Ovary (tissue), 9 donors: Measurements from ENCODE around the gene PDP2. TPM values are rescaled to one million over a fixed set of nuclear protein-coding genes. Genes with fewer than 3 reads are reported as not detected.

Source experiments
- DNase-seq, 5 donors: peaks; one replicate each; pipeline ENCODE4 v3.0.0-alpha.2; 2019 to 2020
- H3K27ac ChIP-seq, 2 donors: fragments of 200-600 bp; one replicate each; pipeline versions ENCODE4 v1.5.1 to v1.8.0; 2019 to 2022
- H3K27me3 ChIP-seq: fragments of 200-600 bp; one replicate; pipeline ENCODE4 v1.8.0; 2022
- H3K36me3 ChIP-seq: fragments of 200-600 bp; sonication (generic); one replicate; pipeline ENCODE4 v1.5.1; 2019
- H3K4me1 ChIP-seq: one replicate; pipeline ENCODE4 v1.8.1; 2013; ENCODE audit warnings: mild to moderate bottlenecking, moderate library complexity; ENCODE audit not compliant: insufficient read depth
- H3K4me3 ChIP-seq: fragments of 200-600 bp; sonication (generic); one replicate; pipeline ENCODE4 v1.5.1; 2017
- H3K9me3 ChIP-seq, 2 donors: fragments of 200-600 bp in 1 of 2; sonication (generic) in 1 of 2; one replicate each; pipeline versions ENCODE4 v1.5.1 to v1.8.1; 2013 to 2019; ENCODE audit warnings: mild to moderate bottlenecking in 1 of 2, moderate library complexity in 1 of 2
- CTCF ChIP-seq, 3 donors: fragments of 450-650 bp in 2 of 3; fragments of 200-600 bp in 1 of 3; IDR thresholded peaks; one replicate each; pipeline versions ENCODE4 v1.5.1 to v1.8.0; 2016 to 2022; ENCODE audit warnings: antibody characterized with exemption in 3 of 3, mild to moderate bottlenecking in 1 of 3
- EP300 ChIP-seq: sonication (generic); formaldehyde crosslinking; IDR thresholded peaks from one replicate; pipeline ENCODE4 v1.6.1; 2017; ENCODE audit warnings: antibody characterized with exemption
- POLR2A ChIP-seq: fragments of 450-650 bp; IDR thresholded peaks from one replicate; pipeline ENCODE4 v1.6.1; 2017; ENCODE audit warnings: antibody characterized with exemption, mild to moderate bottlenecking, moderate library complexity
- WGBS, 3 donors: extraction: QIAGEN DNeasy Blood & Tissue Kit in 1 of 3; methylation state at CpG; one replicate each; pipeline versions ENCODE4 v1.1.5 to v1.1.7; 2013 to 2017; 5-methylcytosine and 5-hydroxymethylcytosine counted together
- intact Hi-C, 4 donors: fragments of 100-400 bp; cut with DNase I; formaldehyde crosslinking; loops; one replicate each; pipeline versions ENCODE4 v1.11.0 to v1.15.1; 2022 to 2023
- polyA plus RNA-seq, 2 donors: library from polyadenylated mRNA; stranded (reverse); fragments of 200-250 nt in 1 of 2; fragments of 350-450 nt in 1 of 2; fragmentation: Illumina TruSeq in 1 of 2; extraction: RNeasy Lipid Tissue Mini Kit (QIAGEN cat#74804) in 1 of 2; gene quantifications; one replicate each; pipeline ENCODE4 v1.2.3, GENCODE V29; 2013 to 2014
- total RNA-seq, 7 donors: library from RNA; depleted of rRNA in 2 of 7; stranded (reverse); fragments of >200 nt in 2 of 7; fragmentation: NEBNext Ultra II Directional in 3 of 7; extraction: Animal tissue kit (Norgen Biotek cat#: 25700) in 3 of 7; gene quantifications; one replicate each; pipeline versions ENCODE4 v1.1.0 to v1.2.4, GENCODE V29; 2016 to 2023
- donor health status: DM: no; HTN: no; CAD: no; lungs with moderate emphysema.
- donor health status: DM: no; HTN: no; CAD: no.
- donor health status: Bipolar disorder and iron deficiency.
- donor health status: DM: yes; HTN: yes; CAD: no.
- donor health status: DM: no; HTN: no; CAD: no.
- donor health status: DM: yes; HTN: yes; CAD: no.

Gene PDP2
- total and polyA plus RNA-seq, 9 donors = 3.9 to 27.9 (median 18.5) TPM

GRCh38 chr16:66898933-66899309 lies 18.6 kb downstream of the PDP2 start:
- Histone ChIP-seq H3K9me3 (no peaks in the 10 kb centered on the region), H3K4me3 (no peak overlapping the region), H3K4me1 (peaks cover 36% of the 10 kb centered on the region), H3K36me3 (no peaks in the 10 kb centered on the region), H3K27me3 (no peaks in the 10 kb centered on the region), H3K27ac (peak overlapping the region; percentile 68 to 81)
- TF ChIP-seq POLR2A (no peak), CTCF (IDR thresholded peaks at IDR 0.05) (no peak), EP300 (no peak)
- intact Hi-C loops = loop anchor here in 3 of 4 donors (5.0 to 10.0 kb wide), 2 partner anchors 33 to 256 kb away; partner anchors contain the start of genes CIAO2B (in 2 of the 3), B3GNT9 (in 1 of the 3), FBXL8 (in 1 of the 3) and TRADD (in 1 of the 3)
- WGBS, 3 donors = 39 to 62% (median 45%) methylated on average over 2 of the region's 2 CpGs
- DNase-seq = no peak

GRCh38 chr16:66899310-66899944 lies 19.1 kb downstream of the PDP2 start:
- H3K4me1 ChIP-seq = peaks cover 38% of the 10 kb centered on the region
- peak overlapping the region; percentile 68 to 81 for H3K27ac ChIP-seq
- TF ChIP-seq EP300 = no peak
- TF ChIP-seq CTCF (IDR thresholded peaks at IDR 0.05) = no peak
- no peak for TF ChIP-seq POLR2A
- H3K4me3 ChIP-seq = no peak overlapping the region
- intact Hi-C loops = loop anchor here in 3 of 4 donors (5.0 to 10.0 kb wide), 2 partner anchors 33 to 255 kb away; partner anchors contain the start of genes CIAO2B (in 2 of the 3), B3GNT9 (in 1 of the 3), FBXL8 (in 1 of the 3) and TRADD (in 1 of the 3)
- H3K27me3 ChIP-seq = no peaks in the 10 kb centered on the region
- 60 to 64% (median 62%) methylated on average over 6 of the region's 6 CpGs for WGBS, 3 donors
- DNase-seq = peak; percentile 47 to 72 (median 62)
- no peaks in the 10 kb centered on the region for H3K9me3 ChIP-seq
- no peaks in the 10 kb centered on the region for H3K36me3 ChIP-seq

- no peaks in the 10 kb centered on the region for H3K9me3 ChIP-seq
- no peaks in the 10 kb centered on the region for H3K27me3 ChIP-seq
- no peak overlapping the region for H3K4me3 ChIP-seq
- H3K36me3 ChIP-seq = no peaks in the 10 kb centered on the region
- intact Hi-C loops = loop anchor here in 3 of 4 donors (5.0 to 10.0 kb wide), 2 partner anchors 32 to 255 kb away; partner anchors contain the start of genes CIAO2B (in 2 of the 3), B3GNT9 (in 1 of the 3), FBXL8 (in 1 of the 3) and TRADD (in 1 of the 3)
- WGBS, 3 donors = 12 to 16% (median 14%) methylated on average over 9 of the region's 9 CpGs
- DNase-seq = peak; percentile 92 to 95 (median 94)
- TF ChIP-seq EP300 = no peak
- TF ChIP-seq CTCF (IDR thresholded peaks at IDR 0.05) = no peak
- no peak for TF ChIP-seq POLR2A
- H3K4me1 ChIP-seq = peaks cover 42% of the 10 kb centered on the region
- H3K27ac ChIP-seq = peak overlapping the region; percentile 63 to 81
These were observed 19.8 kb downstream of the PDP2 start for GRCh38 chr16:66899945-66900710.

GRCh38 chr16:66900721-66901441 lies 20.6 kb downstream of the PDP2 start:
- H3K4me1 ChIP-seq = peaks cover 46% of the 10 kb centered on the region
- TF ChIP-seq CTCF (IDR thresholded peaks at IDR 0.05) (no peak), POLR2A (no peak), EP300 (no peak)
- intact Hi-C loops = no loop called here
- H3K9me3 ChIP-seq = no peaks in the 10 kb centered on the region
- 11 to 15% (median 12%) methylated on average over 7 of the region's 7 CpGs for WGBS, 3 donors
- H3K36me3 ChIP-seq = no peaks in the 10 kb centered on the region
- H3K27ac ChIP-seq = peak overlapping the region; percentile 63 to 81
- DNase-seq = peak; percentile 64 to 71 (median 66)
- no peak overlapping the region for H3K4me3 ChIP-seq
- no peaks in the 10 kb centered on the region for H3K27me3 ChIP-seq
